ENCODE measurements around the gene ELP4.
"Not testable (repeated sequence)": the region's sequence is repeated elsewhere in the genome, so short reads cannot be mapped to it uniquely, and the experiment has no call there.

The ELP4 gene

DNA sequence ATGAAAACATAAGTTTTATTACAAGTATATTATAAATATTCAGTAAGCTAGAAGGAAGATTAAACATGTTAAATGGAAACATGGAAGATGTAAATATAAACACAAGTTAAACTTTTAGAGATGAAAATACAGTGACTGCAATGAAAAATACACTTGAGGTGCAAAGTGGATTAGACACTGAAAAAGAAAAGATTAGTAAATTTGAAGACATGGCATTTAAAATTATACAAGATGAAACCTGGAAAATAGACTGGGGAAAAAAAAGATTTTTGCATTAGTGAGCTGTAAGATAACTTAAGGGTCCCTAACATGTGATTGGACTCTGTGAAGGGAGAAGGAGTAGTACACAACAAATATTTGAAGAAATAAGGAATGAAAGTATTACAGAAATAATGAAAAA lies 33.3 kb downstream of the ELP4 start:
- H3K36me3 ChIP-seq (ENCODE audit: insufficient read depth, low read length), result peaks cover 41% of the 10 kb centered on the region
- no peak overlapping the region for H3K27ac ChIP-seq (ENCODE audit: low read depth, low read length)
- no peaks in the 10 kb centered on the region for H3K4me1 ChIP-seq (ENCODE audit: insufficient read depth, low read length)
- H3K27me3 ChIP-seq (ENCODE audit: insufficient read depth, low read length), result no peaks in the 10 kb centered on the region
- H3K9ac ChIP-seq (ENCODE audit: low read depth, low read length), result no peak overlapping the region
- H3K9me3 ChIP-seq (ENCODE audit: insufficient read depth, low read depth, low read length), result peaks cover 14% of the 10 kb centered on the region
- no peak overlapping the region for H3K4me3 ChIP-seq (ENCODE audit: low read length)

- no peak overlapping the region for H3K9ac ChIP-seq (ENCODE audit: low read depth, low read length)
- WGBS, result no CpG with 5 or more reads among the region's 1 CpG
- H3K4me3 ChIP-seq (ENCODE audit: low read length), result no peak overlapping the region
- peaks cover 20% of the 10 kb centered on the region for H3K4me1 ChIP-seq (ENCODE audit: insufficient read depth, low read length)
- no peaks in the 10 kb centered on the region for H3K27me3 ChIP-seq (ENCODE audit: insufficient read depth, low read length)
- H3K27ac ChIP-seq (ENCODE audit: low read depth, low read length), result no peak overlapping the region
- H3K36me3 ChIP-seq (ENCODE audit: insufficient read depth, low read length), result peaks cover 9% of the 10 kb centered on the region; the same call in 1 of the 2 replicates
- H3K9me3 ChIP-seq (ENCODE audit: insufficient read depth, low read depth, low read length), result peaks cover 9% of the 10 kb centered on the region; the same call in 1 of the 2 replicates
These were observed 46.4 kb downstream of the ELP4 start for GRCh38 chr11:31555938-31556337.

GRCh38 chr11:31558001-31558400 lies 48.4 kb downstream of the ELP4 start:
- Histone ChIP-seq H3K27me3 (ENCODE audit: insufficient read depth, low read length) (no peaks in the 10 kb centered on the region), H3K9me3 (ENCODE audit: insufficient read depth, low read depth, low read length) (peaks cover 9% of the 10 kb centered on the region; the same call in 1 of the 2 replicates), H3K27ac (ENCODE audit: low read depth, low read length) (peak overlapping the region; percentile 52; the same call in 1 of the 2 replicates), H3K36me3 (ENCODE audit: insufficient read depth, low read length) (peaks cover 9% of the 10 kb centered on the region; the same call in 1 of the 2 replicates), H3K9ac (ENCODE audit: low read depth, low read length) (no peak overlapping the region), H3K4me1 (ENCODE audit: insufficient read depth, low read length) (peaks cover 20% of the 10 kb centered on the region), H3K4me3 (ENCODE audit: low read length) (no peak overlapping the region)
- WGBS, result 88% methylated on average over 1 of the region's 2 CpGs

- H3K27ac ChIP-seq (ENCODE audit: low read depth, low read length), result no peak overlapping the region
- H3K27me3 ChIP-seq (ENCODE audit: insufficient read depth, low read length), result no peaks in the 10 kb centered on the region
- H3K9me3 ChIP-seq (ENCODE audit: insufficient read depth, low read depth, low read length), result no peaks in the 10 kb centered on the region; the same call in 1 of the 2 replicates
- H3K4me1 ChIP-seq (ENCODE audit: insufficient read depth, low read length), result peaks cover 20% of the 10 kb centered on the region
- H3K4me3 ChIP-seq (ENCODE audit: low read length), result no peak overlapping the region
- no peaks in the 10 kb centered on the region for H3K36me3 ChIP-seq (ENCODE audit: insufficient read depth, low read length)
- 88% methylated on average over 1 of the region's 1 CpG for WGBS
- no peak overlapping the region for H3K9ac ChIP-seq (ENCODE audit: low read depth, low read length)
These were observed 51.4 kb downstream of the ELP4 start for GRCh38 chr11:31560842-31561476.

DNA sequence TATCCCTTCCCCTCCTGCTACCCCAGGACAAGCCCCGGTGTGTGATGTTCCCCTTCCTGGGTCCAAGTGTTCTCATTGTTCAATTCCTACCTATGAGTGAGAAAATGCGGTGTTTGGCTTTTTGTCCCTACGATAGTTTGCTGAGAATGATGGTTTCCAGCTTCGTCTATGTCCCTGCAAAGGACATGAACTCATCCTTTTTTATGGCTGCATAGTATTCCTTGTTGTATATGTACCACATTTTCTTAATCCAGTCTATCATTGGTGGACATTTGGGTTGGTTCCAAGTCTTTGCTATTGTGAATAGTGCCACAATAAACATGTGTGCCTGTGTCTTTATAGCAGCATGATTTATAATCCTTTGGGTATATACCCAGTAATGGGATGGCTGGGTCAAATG lies 55.0 kb downstream of the ELP4 start:
- WGBS, result 94% methylated on average over 4 of the region's 4 CpGs
- not testable (repeated sequence) for H3K27ac ChIP-seq (ENCODE audit: low read depth, low read length); H3K9ac ChIP-seq (ENCODE audit: low read depth, low read length)

DNA sequence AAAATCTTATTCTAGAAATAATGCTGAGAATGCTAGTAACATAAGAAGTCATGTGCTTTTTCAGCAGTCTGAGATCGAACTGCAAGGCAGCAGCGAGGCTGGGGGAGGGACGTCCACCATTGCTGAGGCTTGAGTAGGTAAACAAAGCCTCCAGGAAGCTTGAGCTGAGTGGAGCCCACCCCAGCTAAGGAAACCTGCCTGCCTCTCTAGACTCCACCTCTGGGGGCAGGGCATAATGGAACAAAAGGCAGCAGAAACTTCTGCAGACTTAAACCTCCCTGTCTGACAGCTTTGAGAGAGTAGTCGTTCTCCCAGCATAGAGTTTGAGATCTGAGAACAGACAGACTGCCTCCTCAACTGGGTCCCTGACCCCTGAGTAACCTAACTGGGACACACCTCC lies 64.6 kb downstream of the ELP4 start:
- not testable (repeated sequence) for H3K27me3 ChIP-seq (ENCODE audit: insufficient read depth, low read length); H3K36me3 ChIP-seq (ENCODE audit: insufficient read depth, low read length); H3K4me1 ChIP-seq (ENCODE audit: insufficient read depth, low read length); H3K27ac ChIP-seq (ENCODE audit: low read depth, low read length); H3K9ac ChIP-seq (ENCODE audit: low read depth, low read length); H3K9me3 ChIP-seq (ENCODE audit: insufficient read depth, low read depth, low read length); H3K4me3 ChIP-seq (ENCODE audit: low read length)
- 84% methylated on average over 4 of the region's 4 CpGs for WGBS

More for the DNA sequence above, 55.0 kb downstream of the ELP4 start:
- not testable (repeated sequence) for H3K36me3 ChIP-seq (ENCODE audit: insufficient read depth, low read length); H3K9me3 ChIP-seq (ENCODE audit: insufficient read depth, low read depth, low read length); H3K4me3 ChIP-seq (ENCODE audit: low read length); H3K4me1 ChIP-seq (ENCODE audit: insufficient read depth, low read length); H3K27me3 ChIP-seq (ENCODE audit: insufficient read depth, low read length)

DNA sequence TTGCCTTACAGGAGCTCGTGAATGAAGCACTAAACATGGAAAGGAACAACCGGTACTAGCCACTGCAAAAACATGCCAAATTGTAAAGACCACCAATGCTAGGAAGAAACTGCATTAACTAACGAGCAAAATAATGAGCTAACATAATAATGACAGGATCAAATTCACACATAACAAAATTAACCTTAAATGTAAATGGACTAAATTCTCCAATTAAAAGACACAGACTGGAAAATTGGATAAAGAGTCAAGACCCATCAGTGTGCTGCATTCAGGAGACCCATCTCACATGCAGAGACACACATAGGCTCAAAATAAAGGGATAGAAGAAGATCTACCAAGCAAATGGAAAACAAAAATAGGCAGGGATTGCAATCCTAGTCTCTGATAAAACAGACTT lies 66.2 kb downstream of the ELP4 start:
- H3K9me3 ChIP-seq (ENCODE audit: insufficient read depth, low read depth, low read length); H3K27me3 ChIP-seq (ENCODE audit: insufficient read depth, low read length); H3K27ac ChIP-seq (ENCODE audit: low read depth, low read length); H3K9ac ChIP-seq (ENCODE audit: low read depth, low read length); H3K4me3 ChIP-seq (ENCODE audit: low read length); H3K36me3 ChIP-seq (ENCODE audit: insufficient read depth, low read length); H3K4me1 ChIP-seq (ENCODE audit: insufficient read depth, low read length): not testable (repeated sequence)
- WGBS, result 97% methylated on average over 3 of the region's 3 CpGs

DNA sequence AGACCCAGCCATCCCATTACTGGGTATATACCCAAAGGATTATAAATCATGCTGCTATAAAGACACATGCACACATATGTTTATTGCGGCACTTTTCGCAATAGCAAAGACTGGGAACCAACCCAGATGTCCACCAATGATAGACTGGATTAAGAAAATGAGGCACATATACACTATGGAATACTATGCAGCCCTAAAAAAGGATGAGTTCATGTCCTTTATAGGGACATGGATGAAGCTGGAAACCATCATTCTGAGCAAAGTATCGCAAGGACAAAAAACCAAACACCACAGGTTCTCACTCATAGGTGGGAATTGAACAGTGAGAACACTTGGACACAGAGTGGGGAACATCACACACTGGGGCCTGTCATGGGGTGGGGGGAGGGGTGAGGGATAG lies 69.8 kb downstream of the ELP4 start:
- H3K36me3 ChIP-seq (ENCODE audit: insufficient read depth, low read length); H3K9ac ChIP-seq (ENCODE audit: low read depth, low read length); H3K9me3 ChIP-seq (ENCODE audit: insufficient read depth, low read depth, low read length); H3K27me3 ChIP-seq (ENCODE audit: insufficient read depth, low read length); H3K27ac ChIP-seq (ENCODE audit: low read depth, low read length); H3K4me3 ChIP-seq (ENCODE audit: low read length): not testable (repeated sequence)
- 94% methylated on average over 3 of the region's 3 CpGs for WGBS
- H3K4me1 ChIP-seq (ENCODE audit: insufficient read depth, low read length), result peaks cover 11% of the 10 kb centered on the region

DNA sequence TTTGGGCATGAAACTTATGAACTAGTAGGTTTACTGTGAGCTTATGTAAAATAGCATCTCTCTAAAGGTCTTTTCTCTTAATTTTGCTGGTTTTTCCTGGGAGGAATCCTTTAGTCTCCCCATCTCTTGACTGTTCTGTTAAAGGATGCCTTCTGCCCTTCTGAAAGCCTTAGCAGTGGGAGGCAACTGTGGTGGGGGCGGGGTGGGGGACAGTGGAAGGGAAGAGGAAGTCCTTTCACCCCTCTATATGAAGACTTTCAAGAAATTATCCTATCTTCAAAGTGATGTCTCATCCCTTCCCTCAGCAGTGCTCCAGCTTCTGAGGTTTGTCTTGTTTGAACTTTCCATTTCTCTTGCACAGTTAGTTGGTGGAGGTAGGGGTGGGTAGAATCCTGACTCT lies 73.1 kb downstream of the ELP4 start:
- Histone ChIP-seq H3K36me3 (ENCODE audit: insufficient read depth, low read length) (no peaks in the 10 kb centered on the region), H3K4me1 (ENCODE audit: insufficient read depth, low read length) (peaks cover 11% of the 10 kb centered on the region), H3K27ac (ENCODE audit: low read depth, low read length) (0 out of 2 replicates have a peak overlapping the region, but pooled peaks have one; percentile 14), H3K27me3 (ENCODE audit: insufficient read depth, low read length) (no peaks in the 10 kb centered on the region), H3K4me3 (ENCODE audit: low read length) (no peak overlapping the region), H3K9me3 (ENCODE audit: insufficient read depth, low read depth, low read length) (no peaks in the 10 kb centered on the region), H3K9ac (ENCODE audit: low read depth, low read length) (no peak overlapping the region)
- no CpG with 5 or more reads among the region's 1 CpG for WGBS

- Histone ChIP-seq H3K36me3 (ENCODE audit: insufficient read depth, low read length) (0 out of 2 replicates have a peak, but pooled peaks cover 3% of the 10 kb centered on the region), H3K9ac (ENCODE audit: low read depth, low read length) (no peak overlapping the region), H3K4me3 (ENCODE audit: low read length) (no peak overlapping the region), H3K27me3 (ENCODE audit: insufficient read depth, low read length) (no peaks in the 10 kb centered on the region), H3K4me1 (ENCODE audit: insufficient read depth, low read length) (peaks cover 31% of the 10 kb centered on the region), H3K9me3 (ENCODE audit: insufficient read depth, low read depth, low read length) (peaks cover 9% of the 10 kb centered on the region; the same call in 1 of the 2 replicates), H3K27ac (ENCODE audit: low read depth, low read length) (no peak overlapping the region)
- WGBS, result 97% methylated on average over 2 of the region's 2 CpGs
These were observed 88.9 kb downstream of the ELP4 start for GRCh38 chr11:31598454-31598853.

DNA sequence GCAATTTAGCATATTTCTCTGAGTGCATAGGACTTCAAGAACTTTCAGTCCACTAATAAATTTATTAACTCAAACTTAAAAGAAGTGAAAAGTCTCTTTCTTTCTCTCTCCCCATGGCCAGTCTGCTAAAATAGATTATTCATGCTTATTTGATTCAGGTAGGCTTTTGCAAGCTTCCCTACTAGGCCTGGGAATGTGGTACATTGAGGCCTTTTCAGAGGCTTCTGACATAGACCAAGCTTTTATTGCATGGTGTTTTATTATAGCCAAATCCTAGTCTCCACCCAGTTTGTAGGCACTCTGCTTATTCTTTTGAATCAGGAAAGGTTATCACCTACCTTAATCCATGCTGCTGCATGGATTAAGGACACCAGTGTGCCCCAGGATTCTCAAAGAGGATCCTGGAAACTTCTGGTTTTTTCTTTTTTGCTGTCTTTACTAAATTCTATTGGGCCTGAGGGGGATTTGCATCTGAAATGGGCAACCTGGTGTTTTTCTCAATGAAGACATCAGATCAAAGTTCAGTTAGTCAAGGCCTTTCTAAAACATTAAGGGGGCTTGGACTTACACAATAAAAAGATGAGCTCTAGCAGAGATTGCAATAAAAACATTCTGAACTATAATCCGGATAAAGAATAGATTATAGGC lies 92.2 kb downstream of the ELP4 start:
- peaks cover 34% of the 10 kb centered on the region for H3K4me1 ChIP-seq (ENCODE audit: insufficient read depth, low read length)
- H3K27me3 ChIP-seq (ENCODE audit: insufficient read depth, low read length), result no peaks in the 10 kb centered on the region
- H3K4me3 ChIP-seq (ENCODE audit: low read length), result no peak overlapping the region
- peaks cover 9% of the 10 kb centered on the region; the same call in 1 of the 2 replicates for H3K9me3 ChIP-seq (ENCODE audit: insufficient read depth, low read depth, low read length)
- 0 out of 2 replicates have a peak, but pooled peaks cover 3% of the 10 kb centered on the region for H3K36me3 ChIP-seq (ENCODE audit: insufficient read depth, low read length)
- 40% methylated on average over 1 of the region's 1 CpG for WGBS
- peak overlapping the region; percentile 68; the same call in 1 of the 2 replicates for H3K27ac ChIP-seq (ENCODE audit: low read depth, low read length)
- no peak overlapping the region for H3K9ac ChIP-seq (ENCODE audit: low read depth, low read length)
